Caco-2 (cell line): ENCODE measurements around the gene EVL. TPM values are rescaled to one million over a fixed set of nuclear protein-coding genes. Genes with fewer than 3 reads are reported as not detected.

ENCODE experiments used
- BruUV-seq: library from RNA; stranded (reverse); fragments of 400-500 nt; replicated peaks from 2 replicates; lab custom pipeline; 2021; lab: Mats Ljungman, UMichigan
- CTCF ChIA-PET: fragments of 300-600 bp; sonication (Branson Sonifier 250); formaldehyde crosslinking; loops from one replicate; lab custom pipeline; 2022; ENCODE audit warnings: antibody characterized with exemption; lab: Charles Lee
- POLR2A ChIA-PET: fragments of 300-600 bp; sonication (Branson Sonifier 250); formaldehyde crosslinking; loops from one replicate; lab custom pipeline; 2022; ENCODE audit warnings: antibody characterized with exemption; lab: Charles Lee
- DNase-seq, 2 experiments: peaks; one replicate each; pipeline versions ENCODE4 v3.0.0 to v3.0.0-alpha.2; 2020 to 2022
- H3K27me3 ChIP-seq: replicated peaks from 2 replicates; pipeline ENCODE4 v1.6.0; 2011; ENCODE audit warnings: low read length; ENCODE audit not compliant: control insufficient read depth, insufficient read depth
- H3K36me3 ChIP-seq: 2 replicates; pipeline ENCODE4 v1.5.1; 2011; ENCODE audit warnings: low read length; ENCODE audit not compliant: control insufficient read depth, insufficient read depth
- H3K4me1 ChIP-seq: fragments of 250-450 bp; sonication (Bioruptor Pico); 2 replicates; pipeline ENCODE4 v1.5.1; 2020; ENCODE audit warnings: mild to moderate bottlenecking
- H3K4me3 ChIP-seq: 2 replicates; pipeline ENCODE4 v1.5.1; 2011; ENCODE audit warnings: low read depth, mild to moderate bottlenecking, control low read depth, low read length
- H3K9me3 ChIP-seq: fragments of 250-450 bp; sonication (Bioruptor Pico); 2 replicates; pipeline ENCODE4 v1.5.1; 2020; ENCODE audit warnings: mild to moderate bottlenecking, moderate library complexity
- H3K27ac Mint-ChIP-seq: one replicate; pipeline ENCODE4 v1.8.0; 2022; ENCODE audit warnings: mixed read lengths; ENCODE audit not compliant: unreplicated experiment
- H3K27me3 Mint-ChIP-seq: one replicate; pipeline ENCODE4 v1.8.0; 2022; ENCODE audit warnings: mixed read lengths; ENCODE audit not compliant: insufficient read depth, unreplicated experiment
- H3K36me3 Mint-ChIP-seq: one replicate; pipeline ENCODE4 v1.8.0; 2022; ENCODE audit warnings: mild to moderate bottlenecking, mixed read lengths; ENCODE audit not compliant: insufficient read depth, unreplicated experiment
- H3K4me1 Mint-ChIP-seq: one replicate; pipeline ENCODE4 v1.8.0; 2022; ENCODE audit warnings: low read depth, mixed read lengths; ENCODE audit not compliant: unreplicated experiment
- H3K4me3 Mint-ChIP-seq: one replicate; pipeline ENCODE4 v1.8.0; 2022; ENCODE audit warnings: mild to moderate bottlenecking, moderate library complexity, mixed read lengths; ENCODE audit not compliant: unreplicated experiment
- H3K9me3 Mint-ChIP-seq: one replicate; pipeline ENCODE4 v1.8.0; 2022; ENCODE audit warnings: mixed read lengths; ENCODE audit not compliant: unreplicated experiment
- CTCF ChIP-seq, 2 experiments: fragments of 200-600 bp in 1 of 2; IDR thresholded peaks; 1 replicate in 1 of 2; 2 replicates in 1 of 2; pipeline versions ENCODE4 v1.5.1 to v1.8.0; 2011 to 2022; ENCODE audit warnings: antibody characterized with exemption in 1 of 2, control low read depth in 1 of 2, inconsistent platforms in 1 of 2, low read depth in 1 of 2, low read length in 1 of 2, mild to moderate bottlenecking in 1 of 2, moderate library complexity in 1 of 2; ENCODE audit not compliant: insufficient read depth in 1 of 2, severe bottlenecking in 1 of 2, unreplicated experiment in 1 of 2
- intact Hi-C: fragments of 100-400 bp; cut with micrococcal nuclease; formaldehyde crosslinking; loops from one replicate; pipeline ENCODE4 v1.10.0; 2022; ENCODE audit not compliant: unreplicated experiment
- total RNA-seq: library from RNA; stranded (reverse); gene quantifications from 2 replicates; pipeline ENCODE4 v1.2.3, GENCODE V29; 2022

EVL gene
- total RNA-seq, 1 experiment from 2014 or later, result 14.2 TPM

- H3K4me1 Mint-ChIP-seq, result no peaks in the 10 kb centered on the region
- no peak overlapping the region for H3K4me3 Mint-ChIP-seq
- no peak for TF ChIP-seq CTCF (IDR thresholded peaks at IDR 0.05; ENCODE audit: insufficient read depth in 1 of 2, low read depth in 1 of 2, low read length in 1 of 2, severe bottlenecking in 1 of 2, unreplicated experiment in 1 of 2)
- BruUV-seq, result no TSS peak
- DNase-seq, result no peak
- H3K9me3 ChIP-seq, result no peaks in the 10 kb centered on the region
- H3K4me1 ChIP-seq, result no peaks in the 10 kb centered on the region
- CTCF ChIA-PET, result interaction anchor here (1.1 kb wide), 1 partner anchor 8 kb away, joined by 4 read pairs; no protein-coding TSS in a partner anchor
- no peak overlapping the region for H3K4me3 ChIP-seq
- H3K27me3 Mint-ChIP-seq, result peaks cover 3% of the 10 kb centered on the region
- POLR2A ChIA-PET, result interaction anchor here (0.6 kb wide), 2 partner anchors 21 to 115 kb away, joined by 3 to 5 read pairs; no protein-coding TSS in a partner anchor
- no peaks in the 10 kb centered on the region for H3K36me3 ChIP-seq
- H3K27me3 ChIP-seq, result no peaks in the 10 kb centered on the region
- H3K9me3 Mint-ChIP-seq, result no peaks in the 10 kb centered on the region
- no peak overlapping the region for H3K27ac Mint-ChIP-seq
- intact Hi-C loops, result no loop called here
- no peaks in the 10 kb centered on the region for H3K36me3 Mint-ChIP-seq
These were observed 34.9 kb downstream of the EVL start for GRCh38 chr14:100100032-100100703.

- intact Hi-C loops, result no loop called here
- DNase-seq, result no peak
- Histone ChIP-seq H3K4me1 (no peaks in the 10 kb centered on the region), H3K27me3 (no peaks in the 10 kb centered on the region), H3K4me3 (no peak overlapping the region), H3K36me3 (no peaks in the 10 kb centered on the region), H3K9me3 (no peaks in the 10 kb centered on the region)
- no TSS peak for BruUV-seq
- Mint-ChIP-seq H3K27me3 (peaks cover 3% of the 10 kb centered on the region), H3K36me3 (no peaks in the 10 kb centered on the region), H3K27ac (no peak overlapping the region), H3K9me3 (no peaks in the 10 kb centered on the region), H3K4me1 (no peaks in the 10 kb centered on the region), H3K4me3 (no peak overlapping the region)
- POLR2A ChIA-PET, result no interaction called here
- no peak for TF ChIP-seq CTCF (IDR thresholded peaks at IDR 0.05; ENCODE audit: insufficient read depth in 1 of 2, low read depth in 1 of 2, low read length in 1 of 2, severe bottlenecking in 1 of 2, unreplicated experiment in 1 of 2)
- CTCF ChIA-PET, result interaction anchor here (0.6 to 0.9 kb wide), 3 partner anchors 32 to 90 kb away, joined by 3 to 5 read pairs (median 3); no protein-coding TSS in a partner anchor
These were observed 37.0 kb downstream of the EVL start for GRCh38 chr14:100102156-100102785.

- no peak for TF ChIP-seq CTCF (IDR thresholded peaks at IDR 0.05; ENCODE audit: insufficient read depth in 1 of 2, low read depth in 1 of 2, low read length in 1 of 2, severe bottlenecking in 1 of 2, unreplicated experiment in 1 of 2)
These were observed 38.2 kb downstream of the EVL start for GRCh38 chr14:100103250-100104005.

More at GRCh38 chr14:100103250-100104005, 38.2 kb downstream of the EVL start:
- Mint-ChIP-seq H3K4me1 (no peaks in the 10 kb centered on the region), H3K9me3 (no peaks in the 10 kb centered on the region), H3K4me3 (no peak overlapping the region), H3K36me3 (no peaks in the 10 kb centered on the region), H3K27me3 (no peaks in the 10 kb centered on the region), H3K27ac (no peak overlapping the region)
- ChIA-PET CTCF (interaction anchor here (0.7 kb wide), 2 partner anchors 79 to 89 kb away, joined by 3 read pairs; no protein-coding TSS in a partner anchor), POLR2A (no interaction called here)
- intact Hi-C loops, result no loop called here
- Histone ChIP-seq H3K36me3 (no peaks in the 10 kb centered on the region), H3K9me3 (no peaks in the 10 kb centered on the region), H3K4me1 (no peaks in the 10 kb centered on the region), H3K4me3 (no peak overlapping the region), H3K27me3 (no peaks in the 10 kb centered on the region)
- DNase-seq, result no peak
- no TSS peak for BruUV-seq
